Measurements from ENCODE around the gene FA2H.

- TF ChIP-seq, protein P1, sequence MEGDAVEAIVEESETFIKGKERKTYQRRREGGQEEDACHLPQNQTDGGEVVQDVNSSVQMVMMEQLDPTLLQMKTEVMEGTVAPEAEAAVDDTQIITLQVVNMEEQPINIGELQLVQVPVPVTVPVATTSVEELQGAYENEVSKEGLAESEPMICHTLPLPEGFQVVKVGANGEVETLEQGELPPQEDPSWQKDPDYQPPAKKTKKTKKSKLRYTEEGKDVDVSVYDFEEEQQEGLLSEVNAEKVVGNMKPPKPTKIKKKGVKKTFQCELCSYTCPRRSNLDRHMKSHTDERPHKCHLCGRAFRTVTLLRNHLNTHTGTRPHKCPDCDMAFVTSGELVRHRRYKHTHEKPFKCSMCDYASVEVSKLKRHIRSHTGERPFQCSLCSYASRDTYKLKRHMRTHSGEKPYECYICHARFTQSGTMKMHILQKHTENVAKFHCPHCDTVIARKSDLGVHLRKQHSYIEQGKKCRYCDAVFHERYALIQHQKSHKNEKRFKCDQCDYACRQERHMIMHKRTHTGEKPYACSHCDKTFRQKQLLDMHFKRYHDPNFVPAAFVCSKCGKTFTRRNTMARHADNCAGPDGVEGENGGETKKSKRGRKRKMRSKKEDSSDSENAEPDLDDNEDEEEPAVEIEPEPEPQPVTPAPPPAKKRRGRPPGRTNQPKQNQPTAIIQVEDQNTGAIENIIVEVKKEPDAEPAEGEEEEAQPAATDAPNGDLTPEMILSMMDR (IDR thresholded peaks at IDR 0.05), result no peak
- no peak for TF ChIP-seq POLR2A (IDR thresholded peaks at IDR 0.05; ENCODE audit: low read length)
Measured at GRCh38 chr16:74735162-74735452, 39.5 kb downstream of the FA2H start.
